IMR-90 (cell line): ENCODE results near the gene NOXRED1. TPM values are rescaled to one million over a fixed set of nuclear protein-coding genes. Genes with fewer than 3 reads are reported as not detected.

ENCODE experiments used
- ATAC-seq: fragments of 200-7000 bp; cut with Tn5 transposase; 2 replicates; pipeline ENCODE4 v1.9.1; 2020; ENCODE audit warnings: low read depth, mild to moderate bottlenecking, moderate library complexity
- BruUV-seq: library from RNA; stranded (reverse); fragments of 400-500 nt; replicated peaks from 2 replicates; lab custom pipeline; 2021; lab: Mats Ljungman, UMichigan
- CTCF ChIA-PET: fragments of 300-600 bp; formaldehyde crosslinking; extraction: SDS; loops from one replicate; lab custom pipeline; 2021; ENCODE audit warnings: antibody characterized with exemption; lab: Yijun Ruan, JAX
- POLR2A ChIA-PET: fragments of 300-600 bp; sonication (Branson Sonifier 250); formaldehyde crosslinking; loops from one replicate; lab custom pipeline; 2022; ENCODE audit warnings: antibody characterized with exemption; ENCODE audit not compliant: unreplicated experiment; lab: Charles Lee
- DNase-seq: peaks from one replicate; pipeline ENCODE4 v3.0.0; 2013
- H2AFZ ChIP-seq: replicated peaks from 2 replicates; pipeline ENCODE3; 2013; ENCODE audit warnings: low read length, mild to moderate bottlenecking; ENCODE audit not compliant: poor library complexity
- H2AK5ac ChIP-seq: 2 replicates; pipeline ENCODE4 v1.6.1; 2013; ENCODE audit warnings: low read depth, low read length, inconsistent platforms
- H2AK9ac ChIP-seq: replicated peaks from 2 replicates; pipeline ENCODE3; 2013; ENCODE audit warnings: mild to moderate bottlenecking, low read depth, low read length, moderate library complexity; ENCODE audit not compliant: poor library complexity
- H2BK120ac ChIP-seq: 2 replicates; pipeline ENCODE4 v1.6.1; 2013; ENCODE audit warnings: low read depth, low read length, inconsistent platforms
- H2BK15ac ChIP-seq: 3 replicates; pipeline ENCODE4 v1.6.1; 2013; ENCODE audit warnings: low read depth, low read length, inconsistent platforms
- H2BK20ac ChIP-seq: 2 replicates; pipeline ENCODE4 v1.6.1; 2013; ENCODE audit warnings: low read depth, mild to moderate bottlenecking, inconsistent platforms, low read length, moderate library complexity
- H2BK5ac ChIP-seq: 2 replicates; pipeline ENCODE4 v1.6.1; 2013; ENCODE audit warnings: mild to moderate bottlenecking, low read depth, low read length, inconsistent platforms; ENCODE audit not compliant: poor library complexity, severe bottlenecking
- H3K14ac ChIP-seq: replicated peaks from 2 replicates; pipeline ENCODE4 v1.6.1; 2013; ENCODE audit warnings: low read depth, low read length, inconsistent platforms
- H3K18ac ChIP-seq: 2 replicates; pipeline ENCODE4 v1.6.1; 2013; ENCODE audit warnings: low read depth, low read length, control low read depth
- H3K23ac ChIP-seq: 2 replicates; pipeline ENCODE4 v1.6.1; 2013; ENCODE audit warnings: low read depth, low read length, inconsistent platforms
- H3K27ac ChIP-seq: 2 replicates; pipeline ENCODE4 v1.5.1; 2013; ENCODE audit warnings: mild to moderate bottlenecking, control low read depth, low read length; ENCODE audit not compliant: insufficient read depth
- H3K27me3 ChIP-seq: 2 replicates; pipeline ENCODE4 v1.6.1; 2013; ENCODE audit warnings: low read length; ENCODE audit not compliant: control insufficient read depth, insufficient read depth
- H3K36me3 ChIP-seq: 2 replicates; pipeline ENCODE4 v1.6.1; 2013; ENCODE audit warnings: low read length, mixed read lengths; ENCODE audit not compliant: control insufficient read depth, insufficient read depth
- H3K4ac ChIP-seq: 2 replicates; pipeline ENCODE4 v1.6.1; 2013; ENCODE audit warnings: low read depth, low read length, inconsistent platforms
- H3K4me1 ChIP-seq: 2 replicates; pipeline ENCODE4 v1.6.1; 2013; ENCODE audit warnings: low read length, mixed read lengths; ENCODE audit not compliant: control insufficient read depth, insufficient read depth
- H3K4me2 ChIP-seq: 2 replicates; pipeline ENCODE4 v1.6.1; 2013; ENCODE audit warnings: low read depth, mild to moderate bottlenecking, control low read depth, low read length, moderate library complexity
- H3K4me3 ChIP-seq: 2 replicates; pipeline ENCODE4 v1.5.1; 2013; ENCODE audit warnings: low read depth, mild to moderate bottlenecking, control low read depth, low read length, moderate library complexity; ENCODE audit not compliant: insufficient read depth
- H3K56ac ChIP-seq: 2 replicates; pipeline ENCODE4 v1.6.1; 2013; ENCODE audit warnings: low read length, inconsistent platforms; ENCODE audit not compliant: insufficient read depth; ENCODE audit errors: extremely low read depth
- H3K79me1 ChIP-seq, 2 experiments: 2 replicates each; pipeline ENCODE4 v1.6.1; 2013; ENCODE audit warnings: low read length in 2 of 2, inconsistent platforms in 1 of 2, low read depth in 1 of 2
- H3K9ac ChIP-seq: 2 replicates; pipeline ENCODE4 v1.6.1; 2013; ENCODE audit warnings: low read depth, low read length, control low read depth
- H3K9me1 ChIP-seq: 2 replicates; pipeline ENCODE4 v1.6.1; 2013; ENCODE audit warnings: low read length, inconsistent platforms; ENCODE audit not compliant: insufficient read depth
- H3K9me3 ChIP-seq: 2 replicates; pipeline ENCODE4 v1.6.1; 2013; ENCODE audit warnings: low read length; ENCODE audit not compliant: control insufficient read depth, insufficient read depth
- H4K20me1 ChIP-seq: 2 replicates; pipeline ENCODE4 v1.6.1; 2013; ENCODE audit warnings: low read length, inconsistent platforms; ENCODE audit not compliant: insufficient read depth
- H4K5ac ChIP-seq: 2 replicates; pipeline ENCODE4 v1.6.1; 2013; ENCODE audit warnings: mild to moderate bottlenecking, low read depth, low read length, control low read depth
- H4K8ac ChIP-seq, 2 experiments: 2 replicates each; pipeline ENCODE4 v1.6.1; 2013; ENCODE audit warnings: low read depth in 2 of 2, low read length in 2 of 2, control low read depth in 1 of 2, inconsistent platforms in 1 of 2
- H4K91ac ChIP-seq: 2 replicates; pipeline ENCODE4 v1.6.1; 2013; ENCODE audit warnings: low read depth, low read length, inconsistent platforms; ENCODE audit not compliant: insufficient read depth
- BHLHE40 ChIP-seq: fragments of 150-350 bp; IDR thresholded peaks from 2 replicates; pipeline ENCODE4 v1.6.1; 2016; ENCODE audit warnings: mild to moderate bottlenecking, low read depth, low read length
- CEBPB ChIP-seq: IDR thresholded peaks from 2 replicates; pipeline ENCODE4 v1.6.1; 2012; ENCODE audit warnings: low read depth, low read length, improper control_type of control experiment
- CHD1 ChIP-seq: IDR thresholded peaks from 2 replicates; pipeline ENCODE4 v1.6.1; 2012; ENCODE audit warnings: low read depth, low read length, improper control_type of control experiment
- CTCF ChIP-seq: conservative IDR thresholded peaks from 2 replicates; pipeline ENCODE4 v1.5.1; 2012; ENCODE audit warnings: mild to moderate bottlenecking, low read depth, low read length, improper control_type of control experiment
- FOS ChIP-seq: fragments of 150-350 bp; IDR thresholded peaks from 2 replicates; pipeline ENCODE4 v1.6.1; 2016; ENCODE audit warnings: low read depth, low read length
- MAFK ChIP-seq: IDR thresholded peaks from 2 replicates; pipeline ENCODE4 v1.6.1; 2012; ENCODE audit warnings: low read depth, low read length, improper control_type of control experiment
- MAZ ChIP-seq: IDR thresholded peaks from 2 replicates; pipeline ENCODE4 v1.6.1; 2012; ENCODE audit warnings: low read depth, mild to moderate bottlenecking, low read length, improper control_type of control experiment, moderate library complexity, borderline replicate concordance
- MXI1 ChIP-seq: IDR thresholded peaks from 2 replicates; pipeline ENCODE4 v1.6.1; 2012; ENCODE audit warnings: low read depth, mild to moderate bottlenecking, low read length, moderate library complexity, borderline replicate concordance
- NFE2L2 ChIP-seq: fragments of 150-350 bp; IDR thresholded peaks from 2 replicates; pipeline ENCODE4 v1.6.1; 2016; ENCODE audit warnings: low read depth, mild to moderate bottlenecking, low read length
- POLR2A ChIP-seq: IDR thresholded peaks from 2 replicates; pipeline ENCODE4 v1.6.1; 2012; ENCODE audit warnings: mild to moderate bottlenecking, low read depth, low read length
- RAD21 ChIP-seq: IDR thresholded peaks from 2 replicates; pipeline ENCODE4 v1.6.1; 2012; ENCODE audit warnings: low read length, improper control_type of control experiment
- RCOR1 ChIP-seq: IDR thresholded peaks from 2 replicates; pipeline ENCODE4 v1.6.1; 2012; ENCODE audit warnings: mild to moderate bottlenecking, low read length, improper control_type of control experiment; ENCODE audit not compliant: insufficient replicate concordance
- RFX5 ChIP-seq: IDR thresholded peaks from 2 replicates; pipeline ENCODE4 v1.8.0; 2012; ENCODE audit warnings: low read depth, mild to moderate bottlenecking, low read length, moderate library complexity
- SMC3 ChIP-seq: fragments of 150-350 bp; IDR thresholded peaks from 2 replicates; pipeline ENCODE4 v1.6.1; 2016; ENCODE audit warnings: low read depth, mild to moderate bottlenecking, antibody characterized with exemption, low read length, moderate library complexity
- WGBS, 2 experiments: methylation state at CpG; one replicate each; pipeline versions ENCODE4 v1.1.5 to v1.1.7; 2013; ENCODE audit warnings: missing lambda C conversion rate in 2 of 2; ENCODE audit not compliant: insufficient read length in 1 of 2; ENCODE audit errors: extremely low coverage in 2 of 2; 5-methylcytosine and 5-hydroxymethylcytosine counted together
- dilution Hi-C: fragments of 300-500 bp; cut with HindIII; formaldehyde crosslinking; loops from one replicate; pipeline ENCODE4 v1.14.3; 2018; ENCODE audit warnings: low sequenced_read_pairs; ENCODE audit not compliant: unreplicated experiment
- in situ Hi-C: fragments of 300-500 bp; cut with MboI; formaldehyde crosslinking; loops from 3 replicates; pipeline ENCODE4 v1.14.3; 2019; ENCODE audit warnings: low sequenced_read_pairs, inconsistent platforms, mixed read lengths
- intact Hi-C: fragments of 100-400 bp; cut with micrococcal nuclease; formaldehyde crosslinking; loops from 2 replicates; pipeline ENCODE4 v1.10.0; 2022
- polyA plus RNA-seq, 3 experiments: library from polyadenylated mRNA; depleted of rRNA; stranded (reverse); fragments of >200 nt; gene quantifications; 2 replicates each; pipeline ENCODE4 v1.2.3, GENCODE V29; 2012; ENCODE audit warnings: low replicate concordance in 1 of 3
- total RNA-seq: library from RNA; depleted of rRNA; stranded (reverse); fragments of >200 nt; gene quantifications from 2 replicates; pipeline ENCODE4 v1.2.3, GENCODE V29; 2012
- TF ChIP-seq, protein P1 (sequence below): fragments of 150-350 bp; IDR thresholded peaks from 2 replicates; pipeline ENCODE4 v1.6.1; 2016; ENCODE audit warnings: low read depth, mild to moderate bottlenecking, low read length, moderate library complexity, borderline replicate concordance

Gene NOXRED1
- total and polyA plus RNA-seq, 2 of the 4 experiments (the other 2 are of a cell fraction) = under 0.01 to 0.14 TPM

- H3K14ac ChIP-seq = no peak overlapping the region
- in situ Hi-C loops = no loop called here
- POLR2A ChIA-PET = no interaction called here
- BruUV-seq = no TSS peak
- no CpG with 5 or more reads among the region's 2 CpGs for WGBS, 2 experiments
- intact Hi-C loops = loop anchor here (5.0 to 10.0 kb wide), 3 partner anchors 134 to 346 kb away; partner anchors contain the start of genes ADCK1, GSTZ1 and POMT2
- no peaks in the 10 kb centered on the region for H3K27me3 ChIP-seq
- no peak overlapping the region for H4K91ac ChIP-seq
- 0 out of 2 replicates have a peak overlapping the region, but pooled peaks have one; percentile 94 for H3K4me2 ChIP-seq
- no peak for ATAC-seq
- no peak overlapping the region for H2AK5ac ChIP-seq
- H4K5ac ChIP-seq = no peak overlapping the region
- peaks cover 3% of the 10 kb centered on the region for H3K4me1 ChIP-seq
- H3K79me1 ChIP-seq = peaks cover 11 to 38% of the 10 kb centered on the region in 2 experiments
- H3K4me3 ChIP-seq = no peak overlapping the region
- H3K9me3 ChIP-seq = no peaks in the 10 kb centered on the region
- DNase-seq = no peak
- H3K4ac ChIP-seq = no peak overlapping the region
- H2BK120ac ChIP-seq = no peak overlapping the region
- 0 out of 2 replicates have a peak overlapping the region, but pooled peaks have one; percentile 13 for H3K23ac ChIP-seq
- dilution Hi-C loops = no loop called here
- H2BK5ac ChIP-seq = no peak overlapping the region
- CTCF ChIA-PET = no interaction called here
- H3K27ac ChIP-seq = no peak overlapping the region
- no peak overlapping the region for H3K9ac ChIP-seq
- H3K18ac ChIP-seq = no peak overlapping the region
- H2BK15ac ChIP-seq = no peak overlapping the region
- H3K56ac ChIP-seq = no peak overlapping the region
- H2BK20ac ChIP-seq = no peak overlapping the region
- H4K20me1 ChIP-seq = peaks cover 11% of the 10 kb centered on the region; the same call in 1 of the 2 replicates
- H3K36me3 ChIP-seq = peaks cover 13% of the 10 kb centered on the region
- H2AFZ ChIP-seq = no peak overlapping the region
- no peak overlapping the region for H4K8ac ChIP-seq
- no peak overlapping the region for H2AK9ac ChIP-seq
- peaks cover 2% of the 10 kb centered on the region for H3K9me1 ChIP-seq
- TF ChIP-seq RFX5 (no peak), BHLHE40 (no peak), POLR2A (no peak), FOS (no peak), NFE2L2 (no peak), CEBPB (no peak), RCOR1 (no peak), CHD1 (no peak), MXI1 (no peak), RAD21 (no peak), SMC3 (no peak), MAFK (no peak), CTCF (no peak), MAZ (no peak)
- TF ChIP-seq, protein P1, sequence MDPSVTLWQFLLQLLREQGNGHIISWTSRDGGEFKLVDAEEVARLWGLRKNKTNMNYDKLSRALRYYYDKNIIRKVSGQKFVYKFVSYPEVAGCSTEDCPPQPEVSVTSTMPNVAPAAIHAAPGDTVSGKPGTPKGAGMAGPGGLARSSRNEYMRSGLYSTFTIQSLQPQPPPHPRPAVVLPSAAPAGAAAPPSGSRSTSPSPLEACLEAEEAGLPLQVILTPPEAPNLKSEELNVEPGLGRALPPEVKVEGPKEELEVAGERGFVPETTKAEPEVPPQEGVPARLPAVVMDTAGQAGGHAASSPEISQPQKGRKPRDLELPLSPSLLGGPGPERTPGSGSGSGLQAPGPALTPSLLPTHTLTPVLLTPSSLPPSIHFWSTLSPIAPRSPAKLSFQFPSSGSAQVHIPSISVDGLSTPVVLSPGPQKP = no peak
Observed at GRCh38 chr14:77455966-77456640, 32.8 kb upstream of the NOXRED1 start.
